ENCODE data around the gene KRI1. TPM values are rescaled to one million over a fixed set of nuclear protein-coding genes. Genes with fewer than 3 reads are reported as not detected.
A peak's percentile ranks its signal among the peaks of the same experiment; 100 is the strongest.
"Not testable (repeated sequence)": the region's sequence is repeated elsewhere in the genome, so short reads cannot be mapped to it uniquely, and the experiment has no call there.

KRI1 gene
- total RNA-seq, 1 donor from 2014 or later: 18.2 TPM

DNA sequence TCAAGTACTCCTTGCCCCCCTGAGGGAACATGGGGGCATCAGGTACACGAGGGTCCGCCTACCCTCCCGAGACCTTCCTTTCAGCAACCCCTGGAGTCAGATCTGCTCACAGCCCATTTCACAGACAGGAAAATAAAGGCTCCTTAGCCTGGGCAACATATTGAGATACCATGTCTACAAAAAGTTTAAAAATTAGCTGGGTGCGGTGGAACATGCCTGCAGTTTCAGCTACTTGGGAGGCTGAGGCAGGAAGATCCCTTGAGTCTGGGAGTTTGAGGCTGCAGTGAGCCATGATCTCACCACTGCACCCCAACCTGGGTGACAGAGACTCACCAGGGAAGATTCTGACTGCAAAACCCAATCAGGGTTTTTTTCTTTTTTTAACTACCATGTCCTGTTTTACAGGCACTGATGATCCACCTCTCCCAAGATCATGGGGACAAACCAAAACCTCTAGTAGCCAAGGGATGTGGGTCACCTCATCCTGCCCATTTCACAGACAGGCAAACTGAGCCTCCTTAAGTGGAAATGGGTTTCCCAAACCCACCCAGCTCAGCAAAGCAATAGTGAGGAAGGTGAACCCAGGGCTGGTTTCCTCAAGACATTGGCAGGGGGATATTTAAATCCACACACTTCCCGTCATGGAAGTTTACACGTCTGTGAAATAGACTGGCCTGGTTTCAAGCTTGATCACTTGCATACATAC lies 9.4 kb upstream of the KRI1 start:
- no peak for DNase-seq (ENCODE audit: low read depth)
- no peak overlapping the region for H3K4me3 ChIP-seq (ENCODE audit: low read depth, low read length)
- TF ChIP-seq, protein P1, sequence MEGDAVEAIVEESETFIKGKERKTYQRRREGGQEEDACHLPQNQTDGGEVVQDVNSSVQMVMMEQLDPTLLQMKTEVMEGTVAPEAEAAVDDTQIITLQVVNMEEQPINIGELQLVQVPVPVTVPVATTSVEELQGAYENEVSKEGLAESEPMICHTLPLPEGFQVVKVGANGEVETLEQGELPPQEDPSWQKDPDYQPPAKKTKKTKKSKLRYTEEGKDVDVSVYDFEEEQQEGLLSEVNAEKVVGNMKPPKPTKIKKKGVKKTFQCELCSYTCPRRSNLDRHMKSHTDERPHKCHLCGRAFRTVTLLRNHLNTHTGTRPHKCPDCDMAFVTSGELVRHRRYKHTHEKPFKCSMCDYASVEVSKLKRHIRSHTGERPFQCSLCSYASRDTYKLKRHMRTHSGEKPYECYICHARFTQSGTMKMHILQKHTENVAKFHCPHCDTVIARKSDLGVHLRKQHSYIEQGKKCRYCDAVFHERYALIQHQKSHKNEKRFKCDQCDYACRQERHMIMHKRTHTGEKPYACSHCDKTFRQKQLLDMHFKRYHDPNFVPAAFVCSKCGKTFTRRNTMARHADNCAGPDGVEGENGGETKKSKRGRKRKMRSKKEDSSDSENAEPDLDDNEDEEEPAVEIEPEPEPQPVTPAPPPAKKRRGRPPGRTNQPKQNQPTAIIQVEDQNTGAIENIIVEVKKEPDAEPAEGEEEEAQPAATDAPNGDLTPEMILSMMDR (conservative IDR thresholded peaks at IDR 0.05; ENCODE audit: low read depth, low read length): no peak

DNA sequence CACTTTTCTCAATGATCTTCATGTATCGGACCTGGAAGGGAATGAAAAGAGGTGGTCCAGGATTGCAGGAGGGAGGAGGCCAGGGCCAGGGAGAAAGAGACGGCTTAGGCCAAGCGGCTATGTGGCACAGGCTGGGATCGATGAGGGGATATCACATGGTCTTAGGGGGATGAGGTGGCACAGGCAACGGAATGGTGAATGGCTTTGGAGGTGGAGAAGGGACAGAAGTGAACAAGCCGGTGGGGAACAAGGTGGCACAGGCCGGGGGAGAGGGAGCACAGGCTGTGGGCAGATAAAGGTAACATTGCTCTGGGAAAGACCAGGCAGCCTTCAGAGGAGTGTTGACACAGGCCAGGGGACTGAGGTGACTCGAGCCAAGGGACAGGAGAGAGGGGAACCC lies 8.7 kb upstream of the KRI1 start:
- H3K4me3 ChIP-seq (ENCODE audit: low read depth, low read length): no peak overlapping the region
- DNase-seq (ENCODE audit: low read depth): no peak
- TF ChIP-seq, protein P1 (conservative IDR thresholded peaks at IDR 0.05; ENCODE audit: low read depth, low read length): no peak

DNA sequence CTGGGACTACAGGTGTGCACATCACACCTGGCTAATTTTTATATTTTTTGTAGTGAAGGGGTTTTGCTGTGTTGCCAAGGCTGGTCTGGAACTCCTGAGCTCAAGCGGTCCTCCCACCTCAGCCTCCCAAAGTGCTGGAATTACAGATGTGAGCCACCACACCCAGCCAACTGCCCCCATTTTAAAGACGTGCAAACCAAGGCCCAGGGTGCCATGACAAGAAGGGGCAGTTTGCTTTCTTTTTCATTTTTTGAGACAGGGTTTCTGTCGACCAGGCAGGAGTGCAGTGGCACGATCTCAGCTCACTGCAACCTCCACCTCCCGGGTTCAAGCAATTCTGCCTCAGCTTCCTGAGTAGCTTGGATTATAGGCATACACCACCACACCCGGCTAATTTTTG lies 8.0 kb upstream of the KRI1 start:
- H3K4me3 ChIP-seq (ENCODE audit: low read depth, low read length); DNase-seq (ENCODE audit: low read depth): not testable (repeated sequence)

DNA sequence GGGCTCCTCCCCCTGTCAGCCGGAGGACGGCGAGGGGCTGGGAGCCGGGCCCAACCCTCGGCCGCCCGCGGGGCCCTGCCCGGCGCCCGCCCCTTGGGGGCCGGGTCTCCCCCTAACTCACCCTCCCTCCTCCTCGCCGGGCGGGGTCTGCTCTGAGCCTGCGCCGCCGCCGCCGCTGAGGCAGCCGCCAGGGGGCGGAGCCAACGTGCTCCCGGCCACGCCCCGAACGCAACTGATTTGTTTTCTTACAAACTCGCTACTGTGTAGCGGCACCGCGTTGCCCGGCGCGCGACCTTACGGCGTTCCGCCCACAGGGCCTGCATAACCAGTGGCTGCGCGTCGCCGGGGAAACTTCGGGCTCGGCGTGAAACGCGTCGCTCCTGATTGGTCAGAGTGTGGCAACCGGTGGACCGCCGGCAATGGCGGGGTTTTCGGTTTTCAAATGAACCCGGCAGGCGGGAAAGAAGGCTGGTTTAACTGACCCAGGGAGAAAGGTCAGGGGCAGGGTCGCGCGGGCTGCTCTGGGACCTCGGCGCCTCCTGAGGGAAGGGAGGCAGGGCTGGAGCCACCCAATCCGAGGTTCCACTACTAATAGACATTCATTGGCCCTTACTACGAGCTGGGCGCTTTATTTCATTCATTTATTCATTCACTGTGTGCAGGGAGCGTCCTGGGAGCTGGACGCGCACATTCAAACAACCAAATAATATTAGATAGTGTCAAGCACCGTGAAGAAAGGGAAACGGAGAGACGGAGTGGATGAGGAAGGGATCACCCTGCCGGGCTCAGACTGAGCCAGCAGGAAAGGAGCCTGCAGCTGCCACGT lies 3.2 kb upstream of the KRI1 start, which contains the start of gene CDKN2D:
TSS of gene CDKN2D (minus strand) at position 154 of the 826 bp plus-strand sequence. CDS start 326 bp downstream, outside the sequence.
- DNase-seq (ENCODE audit: low read depth): peak; percentile 80
- peak within 1 kb of the TSS; percentile 81 for H3K4me3 ChIP-seq (ENCODE audit: low read depth, low read length)
- TF ChIP-seq, protein P1 (conservative IDR thresholded peaks at IDR 0.05; ENCODE audit: low read depth, low read length): peak; percentile 18

DNA sequence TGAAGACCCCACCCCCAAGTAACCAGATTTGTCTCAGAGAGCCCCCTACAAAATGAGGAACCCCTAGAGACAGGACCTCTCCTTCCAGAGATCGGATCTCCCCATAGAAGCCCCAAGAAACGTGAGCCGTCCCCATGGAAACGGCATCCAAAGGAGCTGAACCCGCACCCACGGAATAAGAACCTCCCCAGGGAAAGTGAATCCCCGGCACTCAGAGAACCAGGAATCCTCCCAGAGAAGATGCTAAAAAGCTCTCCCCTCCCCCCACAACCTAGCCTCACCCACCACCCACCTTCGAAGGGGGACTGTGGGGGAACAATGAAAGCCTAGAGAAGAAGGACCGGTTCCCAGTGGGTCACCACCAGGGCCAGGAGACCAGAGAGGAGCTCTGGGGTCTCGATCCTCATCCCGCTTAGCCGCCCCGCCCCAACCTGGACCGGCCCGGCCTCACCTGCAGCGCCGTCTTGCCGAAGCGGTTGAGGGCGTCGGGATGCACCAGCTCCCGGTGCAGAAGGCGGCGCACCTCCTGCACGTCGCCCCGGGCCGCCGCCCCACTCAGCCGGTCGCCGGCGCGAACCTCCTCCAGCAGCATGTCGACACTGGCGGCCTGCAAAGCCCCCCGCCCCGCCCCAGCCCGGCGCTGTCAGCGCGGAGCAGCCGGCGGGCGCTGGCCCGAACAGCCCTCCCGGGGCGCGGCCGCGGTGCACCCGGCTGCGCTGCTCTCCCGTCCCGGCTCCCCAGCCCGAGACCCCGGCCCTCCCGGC lies 2.4 kb upstream of the KRI1 start:
- DNase-seq (ENCODE audit: low read depth): no peak
- TF ChIP-seq, protein P1 (conservative IDR thresholded peaks at IDR 0.05; ENCODE audit: low read depth, low read length): no peak
- peak overlapping the region; percentile 81 for H3K4me3 ChIP-seq (ENCODE audit: low read depth, low read length)

DNA sequence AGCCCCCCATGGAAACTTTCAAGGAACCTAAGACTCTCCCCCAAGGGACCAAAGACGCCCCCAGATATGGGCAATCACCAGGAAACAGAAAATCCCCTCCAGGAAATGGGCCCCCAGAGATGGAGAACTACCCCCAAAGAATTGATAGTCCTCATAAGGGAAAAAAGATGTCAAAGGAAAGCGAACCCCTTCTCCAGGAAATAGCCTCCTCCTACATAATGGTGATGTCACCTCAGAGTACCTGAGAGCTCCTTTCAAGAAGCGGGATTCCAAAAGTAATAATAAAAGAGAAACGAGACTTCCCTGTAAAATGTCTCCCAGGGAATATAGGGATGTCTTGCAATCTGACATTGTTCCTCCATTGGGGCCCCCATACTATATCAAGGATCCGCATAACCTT lies 1.8 kb upstream of the KRI1 start:
- peak overlapping the region; percentile 81 for H3K4me3 ChIP-seq (ENCODE audit: low read depth, low read length)
- DNase-seq (ENCODE audit: low read depth): no peak
- TF ChIP-seq, protein P1 (conservative IDR thresholded peaks at IDR 0.05; ENCODE audit: low read depth, low read length): no peak

Measured in epithelial cell of proximal tubule (primary cell).